Epithelial cell of esophagus (primary cell): ENCODE measurements around the gene BEND7.

ENCODE experiments used
- DNase-seq: peaks from one replicate; pipeline ENCODE4 v3.0.0; 2010; ENCODE audit warnings: low read depth
- H3K4me3 ChIP-seq: 2 replicates; pipeline ENCODE4 v1.5.1; 2011; ENCODE audit warnings: mild to moderate bottlenecking, low read length, control low read depth
- CTCF ChIP-seq: IDR thresholded peaks from 2 replicates; pipeline ENCODE4 v1.5.1; 2011; ENCODE audit warnings: low read depth, mild to moderate bottlenecking, low read length, control low read depth, inconsistent platforms; ENCODE audit not compliant: insufficient read depth; ENCODE audit errors: missing control alignments

Gene BEND7

DNA sequence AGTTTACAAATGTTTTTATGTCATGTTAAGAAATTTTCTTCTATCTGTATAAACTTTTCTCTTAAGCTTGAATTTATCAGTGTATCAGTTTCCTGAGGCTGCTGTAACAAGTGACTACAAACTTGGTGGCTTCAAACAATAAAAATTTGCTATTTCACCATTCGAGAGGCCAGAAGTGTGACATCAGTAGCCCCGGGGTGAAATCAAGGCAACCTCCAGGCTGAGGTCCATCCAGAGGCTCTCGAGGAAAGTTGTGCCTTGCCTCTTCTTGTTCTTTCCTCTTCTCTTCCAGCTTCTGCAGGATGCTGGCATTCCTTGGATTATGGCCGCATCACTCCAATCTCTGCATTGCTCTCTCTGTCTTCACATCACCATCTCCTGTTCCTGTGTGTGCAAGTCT, 6.5 kb upstream of the BEND7 start:
- no peak for TF ChIP-seq CTCF
- DNase-seq: no peak
- no peak overlapping the region for H3K4me3 ChIP-seq

DNA sequence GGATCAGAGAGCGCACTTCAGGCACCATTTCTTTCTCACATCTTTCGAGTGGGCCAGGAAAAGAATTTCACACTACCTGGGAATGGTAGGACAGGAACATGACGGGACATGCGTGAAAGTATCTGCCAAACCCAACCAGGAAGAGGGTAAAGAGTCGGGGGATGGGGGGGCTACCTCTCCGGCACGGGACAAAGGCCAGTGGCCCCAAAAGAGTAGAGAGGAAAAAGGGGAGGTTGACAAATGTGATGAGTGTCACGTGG, 830 bp upstream of the BEND7 start:
- TF ChIP-seq CTCF: no peak
- H3K4me3 ChIP-seq: peak overlapping the region; percentile 36

DNA sequence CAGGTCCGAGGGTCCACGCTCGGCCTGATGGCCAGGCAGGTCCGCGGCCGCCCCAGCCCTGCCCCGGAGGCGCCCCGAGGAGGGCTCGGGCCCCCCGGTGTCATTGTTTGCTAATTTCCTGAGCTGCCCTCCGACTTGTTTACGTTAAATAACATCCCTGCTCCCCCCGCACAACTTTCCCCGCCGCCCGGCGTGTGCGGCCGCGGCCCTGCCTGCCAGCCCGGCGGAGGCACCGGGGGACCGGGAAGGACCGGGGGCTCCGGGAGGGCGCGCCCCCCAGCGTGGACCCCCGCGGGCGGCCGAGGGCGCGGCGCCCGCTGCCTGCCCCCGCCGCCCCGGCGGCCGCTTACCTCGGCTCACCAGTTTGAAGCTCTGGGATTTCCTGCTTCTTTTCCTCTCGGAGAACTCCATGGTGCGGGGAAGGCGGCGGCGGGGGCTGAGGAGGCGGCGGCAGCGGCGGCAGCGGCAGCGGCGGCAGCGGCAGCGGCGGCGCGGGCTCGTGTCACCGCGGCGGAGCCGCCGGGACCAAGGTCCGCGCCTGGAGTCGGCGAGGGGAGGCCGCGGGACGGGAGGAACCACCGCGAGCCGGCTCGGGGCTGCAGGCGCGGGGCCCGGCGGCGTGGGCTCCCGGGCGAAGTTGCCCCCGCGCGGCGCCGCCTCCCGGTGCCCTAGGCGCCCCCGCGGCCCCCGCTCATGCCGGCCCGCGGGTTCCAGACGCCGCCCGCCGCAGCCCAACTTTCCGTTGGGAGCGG, 515 bp downstream of the BEND7 start:
- DNase-seq: peak; percentile 18
- peak overlapping the region; percentile 35 for H3K4me3 ChIP-seq
- no peak for TF ChIP-seq CTCF

More for the DNA sequence above, 830 bp upstream of the BEND7 start:
- no peak for DNase-seq

- DNase-seq: no peak
- no peak for TF ChIP-seq CTCF
- H3K4me3 ChIP-seq: peak overlapping the region; percentile 35
Measured at GRCh38 chr10:13527864-13528122, 1.0 kb downstream of the BEND7 start.

DNA sequence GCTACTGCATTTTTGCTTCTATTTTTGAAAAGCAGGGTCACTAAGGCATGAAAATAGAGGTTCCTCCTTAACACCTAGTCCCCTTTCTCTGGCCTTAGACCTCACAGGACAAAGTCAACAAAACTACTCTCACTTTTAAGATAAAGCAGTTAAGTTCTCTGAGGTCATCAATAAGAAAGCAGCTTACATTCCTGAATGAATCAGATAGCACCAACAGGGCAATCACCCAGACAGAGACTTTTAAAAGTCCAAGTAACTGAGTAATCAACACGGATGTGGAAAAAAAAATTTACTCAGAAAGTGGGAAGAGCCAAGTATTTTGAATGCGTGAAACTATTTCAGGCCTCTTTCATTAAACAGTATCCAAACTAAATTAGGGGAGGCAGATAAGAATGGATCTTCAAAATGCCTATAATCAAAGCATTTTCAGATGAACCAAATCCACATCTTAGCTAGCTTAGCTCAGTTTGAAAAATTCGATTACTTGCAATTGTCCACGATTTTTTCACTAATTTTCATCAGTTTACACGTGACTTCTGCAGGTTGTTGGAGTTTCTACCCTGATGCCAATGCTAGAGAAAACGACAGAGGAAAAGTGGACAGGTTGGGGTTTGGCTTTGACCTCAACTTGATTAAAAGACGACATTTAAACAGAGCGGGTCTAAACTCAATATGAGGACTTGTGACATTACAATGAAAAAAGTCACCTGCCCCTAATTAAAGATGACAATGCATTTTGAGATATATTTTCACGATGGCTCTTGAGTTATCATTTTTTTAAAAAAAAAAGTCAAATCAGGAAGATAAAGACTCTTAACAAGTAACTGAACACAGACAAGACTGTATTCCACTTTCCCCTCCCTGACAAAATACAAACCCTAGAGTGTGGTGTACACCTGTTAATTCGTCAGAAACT, 1.6 kb downstream of the BEND7 start:
- DNase-seq: peak; percentile 80
- H3K4me3 ChIP-seq: peak overlapping the region; percentile 35
- no peak for TF ChIP-seq CTCF

DNA sequence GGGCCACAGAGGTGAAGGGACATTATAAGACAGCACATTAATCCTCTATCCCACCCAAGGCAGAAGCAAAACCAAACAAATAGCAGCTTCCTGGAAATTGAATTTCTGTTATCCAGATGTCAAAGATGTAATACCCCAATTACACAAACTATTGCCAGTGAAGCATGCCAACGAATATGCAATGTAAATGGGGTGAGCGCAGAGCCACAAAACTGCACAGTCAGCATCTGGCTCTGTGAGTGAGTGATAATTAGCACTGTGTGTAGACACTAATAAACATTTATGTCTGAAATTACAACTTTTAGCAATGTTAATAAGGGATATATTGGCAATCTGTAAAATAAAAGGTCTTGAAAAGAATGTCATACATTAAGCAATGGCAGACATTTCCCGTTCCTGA, 3.2 kb downstream of the BEND7 start:
- TF ChIP-seq CTCF: no peak
- no peak overlapping the region for H3K4me3 ChIP-seq
- no peak for DNase-seq
